BLaER1 (cell line): ENCODE results near the gene PSMC6.

ENCODE experiments used
- H3K27ac ChIP-seq: shearing (Covaris generic); formaldehyde crosslinking; 2 replicates; pipeline ENCODE4 v1.8.1; 2022
- H3K27me3 ChIP-seq: shearing (Covaris generic); formaldehyde crosslinking; 2 replicates; pipeline ENCODE4 v1.8.1; 2022
- H3K36me3 ChIP-seq: shearing (Covaris generic); formaldehyde crosslinking; 2 replicates; pipeline ENCODE4 v1.8.1; 2022
- H3K4me1 ChIP-seq: shearing (Covaris generic); formaldehyde crosslinking; 2 replicates; pipeline ENCODE4 v1.8.1; 2022
- H3K4me2 ChIP-seq: shearing (Covaris generic); formaldehyde crosslinking; 2 replicates; pipeline ENCODE4 v1.8.1; 2022
- H3K4me3 ChIP-seq: shearing (Covaris generic); formaldehyde crosslinking; 2 replicates; pipeline ENCODE4 v1.8.1; 2022
- H3K9ac ChIP-seq: shearing (Covaris generic); formaldehyde crosslinking; 2 replicates; pipeline ENCODE4 v1.8.1; 2022
- H3K9me3 ChIP-seq: shearing (Covaris generic); formaldehyde crosslinking; 2 replicates; pipeline ENCODE4 v1.8.1; 2022
- H4K20me1 ChIP-seq: shearing (Covaris generic); formaldehyde crosslinking; 2 replicates; pipeline ENCODE4 v1.8.1; 2022
- Cebpa-rat ChIP-seq: shearing (Covaris generic); IDR thresholded peaks from 2 replicates; pipeline ENCODE4 v1.8.1; 2022

PSMC6 gene

GRCh38 chr14:52706724-52707706 is at the start of gene PSMC6:
Gene PSMC6 (plus strand): TSS chr14:52707200. CDS start chr14:52707220, 20 bp downstream.
- peaks cover 23% of the 10 kb centered on the region for H3K4me1 ChIP-seq
- TF ChIP-seq Cebpa-rat = no peak
- H3K27ac ChIP-seq = peak within 1 kb of the TSS; percentile 92

GRCh38 chr14:52660325-52660724 is 46.7 kb upstream of the PSMC6 start:
- H3K4me2 ChIP-seq = no peak overlapping the region
- H3K9me3 ChIP-seq = no peaks in the 10 kb centered on the region
- no peaks in the 10 kb centered on the region for H3K27me3 ChIP-seq
- H3K36me3 ChIP-seq = peaks cover 50% of the 10 kb centered on the region
- no peak overlapping the region for H3K27ac ChIP-seq
- no peak overlapping the region for H3K9ac ChIP-seq
- no peaks in the 10 kb centered on the region for H4K20me1 ChIP-seq
- TF ChIP-seq Cebpa-rat = no peak
- no peak overlapping the region for H3K4me3 ChIP-seq
- H3K4me1 ChIP-seq = no peaks in the 10 kb centered on the region

More at GRCh38 chr14:52706724-52707706, at the start of gene PSMC6:
- Histone ChIP-seq H3K9ac (peak within 1 kb of the TSS; percentile 96), H3K9me3 (no peaks in the 10 kb centered on the region), H3K4me2 (peak within 1 kb of the TSS; percentile 88), H4K20me1 (peaks cover 29% of the 10 kb centered on the region; the same call in 1 of the 2 replicates), H3K27me3 (no peaks in the 10 kb centered on the region), H3K36me3 (peaks cover 28% of the 10 kb centered on the region), H3K4me3 (peak within 1 kb of the TSS; percentile 94)

- no peak overlapping the region for H3K4me3 ChIP-seq
- no peaks in the 10 kb centered on the region for H3K4me1 ChIP-seq
- no peak for TF ChIP-seq Cebpa-rat
- no peak overlapping the region for H3K4me2 ChIP-seq
- H3K9ac ChIP-seq = no peak overlapping the region
- no peaks in the 10 kb centered on the region for H3K27me3 ChIP-seq
- H3K27ac ChIP-seq = no peak overlapping the region
- H3K36me3 ChIP-seq = peaks cover 56% of the 10 kb centered on the region
- H3K9me3 ChIP-seq = no peaks in the 10 kb centered on the region
- no peaks in the 10 kb centered on the region for H4K20me1 ChIP-seq
Measured at GRCh38 chr14:52660832-52661231, 46.2 kb upstream of the PSMC6 start.

- H3K9ac ChIP-seq = no peak overlapping the region
- no peaks in the 10 kb centered on the region for H3K9me3 ChIP-seq
- H4K20me1 ChIP-seq = no peaks in the 10 kb centered on the region
- TF ChIP-seq Cebpa-rat = no peak
- no peaks in the 10 kb centered on the region for H3K27me3 ChIP-seq
- no peaks in the 10 kb centered on the region for H3K4me1 ChIP-seq
- H3K4me3 ChIP-seq = no peak overlapping the region
- peaks cover 60% of the 10 kb centered on the region for H3K36me3 ChIP-seq
- no peak overlapping the region for H3K27ac ChIP-seq
- H3K4me2 ChIP-seq = no peak overlapping the region
Measured at GRCh38 chr14:52661314-52661713, 45.7 kb upstream of the PSMC6 start.

- H3K36me3 ChIP-seq = peaks cover 59% of the 10 kb centered on the region
- no peaks in the 10 kb centered on the region for H3K27me3 ChIP-seq
- no peak for TF ChIP-seq Cebpa-rat
- H3K9me3 ChIP-seq = no peaks in the 10 kb centered on the region
- H3K9ac ChIP-seq = no peak overlapping the region
- no peaks in the 10 kb centered on the region for H3K4me1 ChIP-seq
- no peak overlapping the region for H3K27ac ChIP-seq
- no peak overlapping the region for H3K4me3 ChIP-seq
- no peaks in the 10 kb centered on the region for H4K20me1 ChIP-seq
- H3K4me2 ChIP-seq = no peak overlapping the region
Measured at GRCh38 chr14:52663850-52664249, 43.1 kb upstream of the PSMC6 start.

GRCh38 chr14:52678591-52678990 is 28.4 kb upstream of the PSMC6 start:
- Histone ChIP-seq H4K20me1 (peaks cover 31% of the 10 kb centered on the region), H3K27ac (no peak overlapping the region), H3K4me3 (no peak overlapping the region), H3K9ac (no peak overlapping the region), H3K9me3 (no peaks in the 10 kb centered on the region), H3K4me1 (peaks cover 5% of the 10 kb centered on the region; the same call in 1 of the 2 replicates), H3K36me3 (peaks cover 82% of the 10 kb centered on the region), H3K27me3 (no peaks in the 10 kb centered on the region), H3K4me2 (no peak overlapping the region)
- TF ChIP-seq Cebpa-rat = no peak

GRCh38 chr14:52683985-52684520 is 22.9 kb upstream of the PSMC6 start:
- Histone ChIP-seq H3K4me1 (peaks cover 8% of the 10 kb centered on the region; the same call in 1 of the 2 replicates), H3K4me2 (no peak overlapping the region), H4K20me1 (peaks cover 83% of the 10 kb centered on the region), H3K9me3 (no peaks in the 10 kb centered on the region), H3K4me3 (no peak overlapping the region), H3K36me3 (peaks cover 33% of the 10 kb centered on the region), H3K27ac (no peak overlapping the region), H3K27me3 (no peaks in the 10 kb centered on the region), H3K9ac (no peak overlapping the region)
- TF ChIP-seq Cebpa-rat = no peak

- Histone ChIP-seq H3K9ac (no peak overlapping the region), H3K27me3 (no peaks in the 10 kb centered on the region), H3K4me3 (no peak overlapping the region), H3K9me3 (no peaks in the 10 kb centered on the region), H3K36me3 (peaks cover 31% of the 10 kb centered on the region), H3K27ac (no peak overlapping the region), H3K4me2 (no peak overlapping the region), H3K4me1 (peaks cover 8% of the 10 kb centered on the region; the same call in 1 of the 2 replicates), H4K20me1 (peaks cover 93% of the 10 kb centered on the region)
- no peak for TF ChIP-seq Cebpa-rat
Measured at GRCh38 chr14:52686176-52686575, 20.8 kb upstream of the PSMC6 start.

- Histone ChIP-seq H3K36me3 (peaks cover 15% of the 10 kb centered on the region; the same call in 1 of the 2 replicates), H3K9me3 (no peaks in the 10 kb centered on the region), H3K4me3 (no peak overlapping the region), H3K4me2 (no peak overlapping the region), H3K9ac (no peak overlapping the region), H3K27me3 (no peaks in the 10 kb centered on the region), H3K27ac (no peak overlapping the region), H3K4me1 (peaks cover 29% of the 10 kb centered on the region), H4K20me1 (peaks cover 85% of the 10 kb centered on the region)
- TF ChIP-seq Cebpa-rat = no peak
Measured at GRCh38 chr14:52690983-52691760, 15.8 kb upstream of the PSMC6 start.
